PC-9 (cell line): ENCODE data around the gene TGFB2.

Experiments used
- EZH2 ChIP-seq: fragments of 200-600 bp; sonication (generic); IDR thresholded peaks from 2 replicates; pipeline ENCODE4 v1.8.0; 2017; ENCODE audit warnings: antibody characterized with exemption, low read depth
- TF ChIP-seq, protein P1 (sequence below): fragments of 200-600 bp; sonication (generic); conservative IDR thresholded peaks from 2 replicates; pipeline ENCODE4 v1.6.1; 2017; ENCODE audit warnings: mixed run types, antibody characterized with exemption, mild to moderate bottlenecking, moderate library complexity

DNA sequence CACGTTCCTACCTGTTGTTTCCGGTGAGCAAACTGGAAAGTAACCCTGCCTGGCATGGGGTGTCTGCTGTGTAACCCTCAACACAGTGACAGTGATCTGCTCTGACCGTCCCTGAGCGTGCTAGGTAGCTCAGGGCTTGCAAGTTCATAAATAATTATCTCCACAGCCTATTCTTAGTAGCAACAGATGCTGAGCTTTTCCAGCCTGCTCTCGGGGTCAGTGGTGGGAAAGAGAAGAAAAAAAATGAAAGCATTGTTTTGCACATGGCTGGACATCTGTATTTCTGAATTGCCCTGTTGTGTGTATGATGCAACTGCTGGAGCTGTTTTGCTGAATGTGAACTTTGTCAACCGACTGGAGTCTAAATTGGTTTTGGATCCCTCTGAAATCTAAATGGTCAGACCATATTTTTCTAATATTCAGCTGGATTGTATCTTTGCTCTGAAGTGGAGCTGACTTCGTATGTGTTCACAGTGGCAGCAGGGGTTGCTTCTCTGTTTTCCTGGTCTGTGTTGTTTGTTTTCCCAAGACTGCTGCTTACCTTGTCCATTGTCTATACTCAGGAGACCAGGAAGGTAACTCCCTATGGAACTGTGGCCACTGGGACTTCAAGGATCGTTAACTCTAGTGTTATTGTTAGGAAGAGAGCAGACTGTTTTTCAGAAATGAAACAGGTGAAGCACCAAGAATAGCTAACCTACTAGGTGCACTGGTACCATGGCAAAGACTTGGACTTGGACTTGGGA lies 27.0 kb downstream of the TGFB2 start:
- TF ChIP-seq, protein P1, sequence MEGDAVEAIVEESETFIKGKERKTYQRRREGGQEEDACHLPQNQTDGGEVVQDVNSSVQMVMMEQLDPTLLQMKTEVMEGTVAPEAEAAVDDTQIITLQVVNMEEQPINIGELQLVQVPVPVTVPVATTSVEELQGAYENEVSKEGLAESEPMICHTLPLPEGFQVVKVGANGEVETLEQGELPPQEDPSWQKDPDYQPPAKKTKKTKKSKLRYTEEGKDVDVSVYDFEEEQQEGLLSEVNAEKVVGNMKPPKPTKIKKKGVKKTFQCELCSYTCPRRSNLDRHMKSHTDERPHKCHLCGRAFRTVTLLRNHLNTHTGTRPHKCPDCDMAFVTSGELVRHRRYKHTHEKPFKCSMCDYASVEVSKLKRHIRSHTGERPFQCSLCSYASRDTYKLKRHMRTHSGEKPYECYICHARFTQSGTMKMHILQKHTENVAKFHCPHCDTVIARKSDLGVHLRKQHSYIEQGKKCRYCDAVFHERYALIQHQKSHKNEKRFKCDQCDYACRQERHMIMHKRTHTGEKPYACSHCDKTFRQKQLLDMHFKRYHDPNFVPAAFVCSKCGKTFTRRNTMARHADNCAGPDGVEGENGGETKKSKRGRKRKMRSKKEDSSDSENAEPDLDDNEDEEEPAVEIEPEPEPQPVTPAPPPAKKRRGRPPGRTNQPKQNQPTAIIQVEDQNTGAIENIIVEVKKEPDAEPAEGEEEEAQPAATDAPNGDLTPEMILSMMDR, result no peak
- no peak for TF ChIP-seq EZH2
